ENCODE measurements around the gene OLFM2.
"Not testable (repeated sequence)": the region's sequence is repeated elsewhere in the genome, so short reads cannot be mapped to it uniquely, and the experiment has no call there.

GRCh38 chr19:9820034-9820433 is 116.3 kb downstream of the OLFM2 start:
- TF ChIP-seq CTCF (IDR thresholded peaks at IDR 0.05 in 2 of 3, conservative IDR thresholded peaks at IDR 0.05 in 1 of 3; ENCODE audit: borderline replicate concordance in 1 of 3, insufficient read depth in 1 of 3, low read depth in 2 of 3, low read length in 2 of 3); POLR2A (IDR thresholded peaks at IDR 0.05; ENCODE audit: borderline replicate concordance, extremely low read depth, insufficient read depth, insufficient read length); ATF3 (IDR thresholded peaks at IDR 0.05); EZH2 (IDR thresholded peaks at IDR 0.05); POLR2AphosphoS5 (IDR thresholded peaks at IDR 0.05; ENCODE audit: low read depth, low read length); CEBPB (IDR thresholded peaks at IDR 0.05; ENCODE audit: low read depth); SP1 (IDR thresholded peaks at IDR 0.05; ENCODE audit: low read depth); SRF (IDR thresholded peaks at IDR 0.05; ENCODE audit: low read depth): not testable (repeated sequence)
